ENCODE data around the gene VPS41.

VPS41 gene

DNA sequence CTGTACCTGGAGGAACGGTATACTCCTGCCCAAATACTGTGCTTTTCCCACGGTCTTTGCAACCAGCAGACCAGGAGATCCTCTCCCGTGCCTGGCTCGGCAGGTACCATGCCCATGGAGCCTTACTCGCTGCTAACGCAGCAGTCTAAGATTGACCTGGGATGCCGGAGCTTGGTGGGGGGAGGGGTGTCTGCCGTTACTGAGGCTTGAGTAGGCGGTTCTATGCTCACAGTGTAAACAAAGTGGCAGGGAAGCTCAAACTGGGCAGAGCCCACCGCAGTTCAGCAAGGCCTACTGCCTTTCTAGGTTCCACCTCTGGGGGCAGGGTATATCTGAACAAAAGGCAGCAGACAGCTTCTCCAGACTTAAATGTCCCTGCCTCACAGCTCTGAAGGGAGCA is 22.7 kb downstream of the VPS41 start:
- Histone ChIP-seq H4K8ac (ENCODE audit: low read depth, low read length) (no peak overlapping the region), H3K9ac (ENCODE audit: low read length) (no peak overlapping the region), H3K4me3 (ENCODE audit: low read length) (no peak overlapping the region), H3K79me2 (ENCODE audit: control insufficient read depth, insufficient read depth, low read length) (no peaks in the 10 kb centered on the region), H2AK5ac (ENCODE audit: low read length) (no peak overlapping the region), H3K27me3 (ENCODE audit: insufficient read depth, low read length, poor library complexity) (no peaks in the 10 kb centered on the region), H2BK120ac (ENCODE audit: low read depth, low read length) (no peak overlapping the region), H3K18ac (ENCODE audit: low read length) (no peak overlapping the region), H2BK15ac (replicated peaks; ENCODE audit: low read depth) (no peak overlapping the region), H3K23ac (ENCODE audit: low read length) (no peak overlapping the region), H3K79me1 (ENCODE audit: low read length) (no peaks in the 10 kb centered on the region), H3K36me3 (ENCODE audit: control insufficient read depth, insufficient read depth, low read length) (no peaks in the 10 kb centered on the region), H3K4me1 (ENCODE audit: control insufficient read depth, low read depth, low read length) (no peaks in the 10 kb centered on the region), H3K56ac (ENCODE audit: low read length) (no peak overlapping the region), H2BK5ac (ENCODE audit: low read length) (no peak overlapping the region), H3K4me2 (ENCODE audit: low read length) (no peak overlapping the region), H3K4ac (ENCODE audit: low read depth, low read length) (no peak overlapping the region), H3K27ac (ENCODE audit: low read depth, low read length) (no peak overlapping the region), H4K5ac (ENCODE audit: low read length) (no peak overlapping the region)
- no peak for DNase-seq
- no CpG with 5 or more reads among the region's 10 CpGs for WGBS (ENCODE audit: extremely low coverage, insufficient coverage, low lambda C conversion rate)

- Histone ChIP-seq H3K79me1 (ENCODE audit: low read length) (no peaks in the 10 kb centered on the region), H2BK5ac (ENCODE audit: low read length) (no peak overlapping the region), H3K27ac (ENCODE audit: low read depth, low read length) (no peak overlapping the region), H3K23ac (ENCODE audit: low read length) (no peak overlapping the region), H2AK5ac (ENCODE audit: low read length) (no peak overlapping the region), H2BK120ac (ENCODE audit: low read depth, low read length) (no peak overlapping the region), H4K8ac (ENCODE audit: low read depth, low read length) (no peak overlapping the region), H3K9ac (ENCODE audit: low read length) (no peak overlapping the region), H3K4me3 (ENCODE audit: low read length) (no peak overlapping the region), H3K36me3 (ENCODE audit: control insufficient read depth, insufficient read depth, low read length) (no peaks in the 10 kb centered on the region), H2BK15ac (replicated peaks; ENCODE audit: low read depth) (no peak overlapping the region), H3K4ac (ENCODE audit: low read depth, low read length) (no peak overlapping the region), H3K4me1 (ENCODE audit: control insufficient read depth, low read depth, low read length) (no peaks in the 10 kb centered on the region), H3K79me2 (ENCODE audit: control insufficient read depth, insufficient read depth, low read length) (no peaks in the 10 kb centered on the region), H4K5ac (ENCODE audit: low read length) (no peak overlapping the region), H3K56ac (ENCODE audit: low read length) (no peak overlapping the region), H3K27me3 (ENCODE audit: insufficient read depth, low read length, poor library complexity) (no peaks in the 10 kb centered on the region), H3K4me2 (ENCODE audit: low read length) (no peak overlapping the region), H3K18ac (ENCODE audit: low read length) (no peak overlapping the region)
- WGBS (ENCODE audit: extremely low coverage, insufficient coverage, low lambda C conversion rate) = no CpG with 5 or more reads among the region's 1 CpG
- no peak for DNase-seq
These were observed 25.3 kb downstream of the VPS41 start for GRCh38 chr7:38883706-38884105.

DNA sequence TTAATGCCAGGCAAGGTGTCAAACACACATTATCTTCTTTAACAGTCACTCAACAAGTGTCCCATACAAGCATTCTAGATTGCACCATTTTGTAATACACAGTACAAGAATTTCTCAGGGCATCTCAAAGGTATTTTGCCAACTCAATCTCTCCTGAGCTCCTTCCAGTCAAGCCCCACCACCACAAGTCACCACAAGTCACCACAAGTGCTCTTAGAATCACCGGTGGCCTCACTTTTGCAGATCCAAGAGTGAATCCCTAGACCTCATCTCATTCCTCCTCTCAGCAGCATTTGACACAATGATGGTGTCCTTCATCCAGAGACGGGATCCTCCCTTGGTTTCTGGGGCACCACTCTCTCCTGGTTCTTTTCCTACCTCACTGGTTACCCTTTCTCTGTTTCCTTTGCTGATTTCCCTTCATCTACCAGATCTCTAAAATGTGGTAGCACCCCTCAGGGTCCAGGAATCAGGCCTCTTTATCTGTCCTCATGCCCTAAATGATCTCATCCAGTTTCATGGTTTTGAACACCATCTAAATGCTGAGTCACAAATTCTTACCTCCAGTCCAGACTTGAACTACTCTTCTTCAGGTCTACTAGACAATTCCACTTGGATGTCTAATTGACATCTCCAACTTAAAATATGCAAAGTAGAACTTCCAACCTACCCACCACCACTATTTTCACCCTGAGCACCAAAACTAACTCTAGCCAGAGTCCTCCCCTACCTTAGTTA is 26.9 kb downstream of the VPS41 start:
- Histone ChIP-seq H2BK120ac (ENCODE audit: low read depth, low read length) (no peak overlapping the region), H3K36me3 (ENCODE audit: control insufficient read depth, insufficient read depth, low read length) (no peaks in the 10 kb centered on the region), H2AK5ac (ENCODE audit: low read length) (no peak overlapping the region), H3K27me3 (ENCODE audit: insufficient read depth, low read length, poor library complexity) (no peaks in the 10 kb centered on the region), H2BK15ac (replicated peaks; ENCODE audit: low read depth) (no peak overlapping the region), H4K5ac (ENCODE audit: low read length) (no peak overlapping the region), H2BK5ac (ENCODE audit: low read length) (no peak overlapping the region), H3K4ac (ENCODE audit: low read depth, low read length) (no peak overlapping the region), H3K79me2 (ENCODE audit: control insufficient read depth, insufficient read depth, low read length) (no peaks in the 10 kb centered on the region), H3K79me1 (ENCODE audit: low read length) (no peaks in the 10 kb centered on the region), H4K8ac (ENCODE audit: low read depth, low read length) (no peak overlapping the region), H3K4me2 (ENCODE audit: low read length) (no peak overlapping the region), H3K27ac (ENCODE audit: low read depth, low read length) (no peak overlapping the region), H3K4me3 (ENCODE audit: low read length) (no peak overlapping the region), H3K4me1 (ENCODE audit: control insufficient read depth, low read depth, low read length) (no peaks in the 10 kb centered on the region), H3K56ac (ENCODE audit: low read length) (no peak overlapping the region), H3K23ac (ENCODE audit: low read length) (no peak overlapping the region), H3K9ac (ENCODE audit: low read length) (no peak overlapping the region), H3K18ac (ENCODE audit: low read length) (no peak overlapping the region)
- no CpG with 5 or more reads among the region's 2 CpGs for WGBS (ENCODE audit: extremely low coverage, insufficient coverage, low lambda C conversion rate)
- no peak for DNase-seq

DNA sequence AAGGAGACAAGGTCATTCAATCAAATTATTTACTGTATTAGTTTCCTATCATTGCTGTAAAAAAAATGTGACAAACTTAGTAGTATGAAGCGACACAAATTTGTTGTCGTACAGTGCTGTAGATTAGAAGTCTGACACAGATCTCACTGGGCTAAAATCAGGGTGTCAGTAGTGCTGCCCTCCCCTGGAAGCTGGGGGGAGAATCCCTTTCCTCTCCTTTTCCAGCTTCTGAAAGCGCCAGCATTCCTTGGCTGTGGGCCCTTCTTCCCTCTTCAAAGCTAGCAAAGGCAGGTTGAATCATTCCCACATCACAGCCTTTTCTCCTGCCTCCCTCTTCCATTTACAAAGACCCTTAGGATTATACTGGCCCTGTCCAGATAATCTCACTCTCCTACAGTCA is 28.0 kb downstream of the VPS41 start:
- Histone ChIP-seq H3K27me3 (ENCODE audit: insufficient read depth, low read length, poor library complexity) (no peaks in the 10 kb centered on the region), H2AK5ac (ENCODE audit: low read length) (no peak overlapping the region), H3K56ac (ENCODE audit: low read length) (no peak overlapping the region), H3K79me2 (ENCODE audit: control insufficient read depth, insufficient read depth, low read length) (no peaks in the 10 kb centered on the region), H3K79me1 (ENCODE audit: low read length) (no peaks in the 10 kb centered on the region), H3K18ac (ENCODE audit: low read length) (no peak overlapping the region), H3K9ac (ENCODE audit: low read length) (no peak overlapping the region), H2BK15ac (replicated peaks; ENCODE audit: low read depth) (no peak overlapping the region), H3K4me1 (ENCODE audit: control insufficient read depth, low read depth, low read length) (no peaks in the 10 kb centered on the region), H3K27ac (ENCODE audit: low read depth, low read length) (no peak overlapping the region), H4K8ac (ENCODE audit: low read depth, low read length) (no peak overlapping the region), H2BK120ac (ENCODE audit: low read depth, low read length) (no peak overlapping the region), H3K23ac (ENCODE audit: low read length) (no peak overlapping the region), H2BK5ac (ENCODE audit: low read length) (no peak overlapping the region), H3K4ac (ENCODE audit: low read depth, low read length) (no peak overlapping the region), H3K36me3 (ENCODE audit: control insufficient read depth, insufficient read depth, low read length) (no peaks in the 10 kb centered on the region), H4K5ac (ENCODE audit: low read length) (no peak overlapping the region), H3K4me2 (ENCODE audit: low read length) (no peak overlapping the region), H3K4me3 (ENCODE audit: low read length) (no peak overlapping the region)
- WGBS (ENCODE audit: extremely low coverage, insufficient coverage, low lambda C conversion rate) = no CpG with 5 or more reads among the region's 3 CpGs
- DNase-seq = peak; percentile 51

DNA sequence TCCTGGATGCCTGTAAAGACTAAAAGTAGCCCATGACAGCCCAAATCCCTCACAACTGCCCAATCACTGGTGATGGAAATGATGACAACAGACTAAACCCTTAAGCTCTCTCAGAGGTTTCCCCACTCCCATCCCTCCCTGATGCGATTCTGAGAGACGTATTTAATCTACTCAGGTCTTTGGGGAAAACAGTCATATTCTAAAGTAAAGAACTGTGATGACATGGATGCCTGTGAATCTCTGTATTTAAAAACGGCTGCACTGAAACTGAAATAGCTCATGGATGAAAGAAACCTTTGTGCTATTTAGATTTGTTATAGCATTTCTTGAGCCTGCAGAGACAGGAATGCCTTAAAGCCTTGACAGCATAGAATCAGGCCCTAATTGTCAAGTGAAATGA is 28.5 kb downstream of the VPS41 start:
- Histone ChIP-seq H3K4me2 (ENCODE audit: low read length) (no peak overlapping the region), H2BK15ac (replicated peaks; ENCODE audit: low read depth) (no peak overlapping the region), H3K27ac (ENCODE audit: low read depth, low read length) (no peak overlapping the region), H4K8ac (ENCODE audit: low read depth, low read length) (no peak overlapping the region), H3K79me1 (ENCODE audit: low read length) (no peaks in the 10 kb centered on the region), H3K56ac (ENCODE audit: low read length) (no peak overlapping the region), H3K4me3 (ENCODE audit: low read length) (no peak overlapping the region), H2BK5ac (ENCODE audit: low read length) (no peak overlapping the region), H3K36me3 (ENCODE audit: control insufficient read depth, insufficient read depth, low read length) (no peaks in the 10 kb centered on the region), H3K18ac (ENCODE audit: low read length) (no peak overlapping the region), H2AK5ac (ENCODE audit: low read length) (no peak overlapping the region), H3K4ac (ENCODE audit: low read depth, low read length) (no peak overlapping the region), H2BK120ac (ENCODE audit: low read depth, low read length) (no peak overlapping the region), H3K4me1 (ENCODE audit: control insufficient read depth, low read depth, low read length) (no peaks in the 10 kb centered on the region), H3K9ac (ENCODE audit: low read length) (no peak overlapping the region), H3K79me2 (ENCODE audit: control insufficient read depth, insufficient read depth, low read length) (no peaks in the 10 kb centered on the region), H3K27me3 (ENCODE audit: insufficient read depth, low read length, poor library complexity) (no peaks in the 10 kb centered on the region), H4K5ac (ENCODE audit: low read length) (no peak overlapping the region), H3K23ac (ENCODE audit: low read length) (no peak overlapping the region)
- DNase-seq = no peak
- no CpG with 5 or more reads among the region's 3 CpGs for WGBS (ENCODE audit: extremely low coverage, insufficient coverage, low lambda C conversion rate)

DNA sequence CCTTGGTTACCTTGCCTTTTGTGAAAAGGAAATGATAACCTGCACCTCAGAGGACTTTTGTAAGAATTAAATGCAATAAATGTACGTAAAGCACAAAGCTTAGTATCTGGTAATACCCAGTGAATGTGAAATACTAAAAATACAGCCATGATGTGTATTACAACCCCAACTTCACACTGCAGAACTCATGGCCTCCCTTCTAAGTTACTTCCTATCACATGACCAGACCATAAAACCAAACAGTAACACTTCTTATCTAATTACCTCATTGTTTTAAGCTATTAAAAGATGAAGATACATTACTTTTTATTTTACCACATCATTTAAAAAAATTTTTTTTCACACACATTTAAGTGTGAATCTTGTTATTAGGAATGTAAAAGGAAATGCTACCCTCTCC is 29.0 kb downstream of the VPS41 start:
- H4K8ac ChIP-seq (ENCODE audit: low read depth, low read length) = no peak overlapping the region
- H3K4me3 ChIP-seq (ENCODE audit: low read length) = no peak overlapping the region
- H3K4me1 ChIP-seq (ENCODE audit: control insufficient read depth, low read depth, low read length) = no peaks in the 10 kb centered on the region
- no peaks in the 10 kb centered on the region for H3K27me3 ChIP-seq (ENCODE audit: insufficient read depth, low read length, poor library complexity)
- no peaks in the 10 kb centered on the region for H3K79me1 ChIP-seq (ENCODE audit: low read length)
- H3K4me2 ChIP-seq (ENCODE audit: low read length) = no peak overlapping the region
- no peak for DNase-seq
- no peak overlapping the region for H3K27ac ChIP-seq (ENCODE audit: low read depth, low read length)
- H3K23ac ChIP-seq (ENCODE audit: low read length) = no peak overlapping the region
- no peak overlapping the region for H3K4ac ChIP-seq (ENCODE audit: low read depth, low read length)
- no peaks in the 10 kb centered on the region for H3K79me2 ChIP-seq (ENCODE audit: control insufficient read depth, insufficient read depth, low read length)
- no peak overlapping the region for H4K5ac ChIP-seq (ENCODE audit: low read length)
- no CpG with 5 or more reads among the region's 1 CpG for WGBS (ENCODE audit: extremely low coverage, insufficient coverage, low lambda C conversion rate)
- no peak overlapping the region for H2BK5ac ChIP-seq (ENCODE audit: low read length)
- no peak overlapping the region for H3K9ac ChIP-seq (ENCODE audit: low read length)
- no peak overlapping the region for H2BK120ac ChIP-seq (ENCODE audit: low read depth, low read length)
- no peak overlapping the region for H3K56ac ChIP-seq (ENCODE audit: low read length)
- H2BK15ac ChIP-seq (replicated peaks; ENCODE audit: low read depth) = no peak overlapping the region
- H2AK5ac ChIP-seq (ENCODE audit: low read length) = no peak overlapping the region
- no peak overlapping the region for H3K18ac ChIP-seq (ENCODE audit: low read length)
- H3K36me3 ChIP-seq (ENCODE audit: control insufficient read depth, insufficient read depth, low read length) = no peaks in the 10 kb centered on the region

All from mesendoderm (in vitro differentiated cells).